ENCODE measurements around the gene NDUFS6.
"Not testable (repeated sequence)": the region's sequence is repeated elsewhere in the genome, so short reads cannot be mapped to it uniquely, and the experiment has no call there.

The NDUFS6 gene

DNA sequence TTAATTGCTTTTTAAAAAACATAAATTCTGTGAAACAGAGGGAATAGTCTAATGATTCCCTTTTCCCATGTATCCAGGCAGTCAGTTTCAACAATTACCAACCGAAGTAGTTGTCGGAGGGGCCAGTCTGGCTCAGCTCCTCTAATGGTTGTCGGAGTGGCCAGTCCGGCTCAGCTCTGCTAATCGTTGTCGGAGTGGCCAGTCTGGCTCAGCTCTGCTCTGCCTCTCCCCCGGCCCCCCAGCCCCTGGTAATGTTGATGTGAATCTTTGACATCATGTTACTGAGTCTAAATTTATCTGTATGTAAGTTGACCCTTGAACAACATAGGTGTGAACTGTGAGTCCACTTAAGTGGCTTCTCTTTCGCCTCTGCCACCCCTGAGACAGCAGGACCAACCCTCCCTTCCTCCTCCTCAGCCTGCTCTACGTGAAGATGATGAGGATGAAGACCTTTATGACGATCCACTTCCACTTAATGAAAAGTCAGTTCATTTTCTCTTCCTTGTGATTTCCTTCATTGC, 9.4 kb downstream of the NDUFS6 start:
- no peaks in the 10 kb centered on the region for H3K27me3 Mint-ChIP-seq
- H3K27ac Mint-ChIP-seq, result no peak overlapping the region
- peaks cover 29% of the 10 kb centered on the region for H3K4me1 Mint-ChIP-seq
- no peaks in the 10 kb centered on the region for H3K9me3 Mint-ChIP-seq
- H3K4me3 Mint-ChIP-seq, result no peak overlapping the region
- peaks cover 8% of the 10 kb centered on the region for H3K36me3 Mint-ChIP-seq

DNA sequence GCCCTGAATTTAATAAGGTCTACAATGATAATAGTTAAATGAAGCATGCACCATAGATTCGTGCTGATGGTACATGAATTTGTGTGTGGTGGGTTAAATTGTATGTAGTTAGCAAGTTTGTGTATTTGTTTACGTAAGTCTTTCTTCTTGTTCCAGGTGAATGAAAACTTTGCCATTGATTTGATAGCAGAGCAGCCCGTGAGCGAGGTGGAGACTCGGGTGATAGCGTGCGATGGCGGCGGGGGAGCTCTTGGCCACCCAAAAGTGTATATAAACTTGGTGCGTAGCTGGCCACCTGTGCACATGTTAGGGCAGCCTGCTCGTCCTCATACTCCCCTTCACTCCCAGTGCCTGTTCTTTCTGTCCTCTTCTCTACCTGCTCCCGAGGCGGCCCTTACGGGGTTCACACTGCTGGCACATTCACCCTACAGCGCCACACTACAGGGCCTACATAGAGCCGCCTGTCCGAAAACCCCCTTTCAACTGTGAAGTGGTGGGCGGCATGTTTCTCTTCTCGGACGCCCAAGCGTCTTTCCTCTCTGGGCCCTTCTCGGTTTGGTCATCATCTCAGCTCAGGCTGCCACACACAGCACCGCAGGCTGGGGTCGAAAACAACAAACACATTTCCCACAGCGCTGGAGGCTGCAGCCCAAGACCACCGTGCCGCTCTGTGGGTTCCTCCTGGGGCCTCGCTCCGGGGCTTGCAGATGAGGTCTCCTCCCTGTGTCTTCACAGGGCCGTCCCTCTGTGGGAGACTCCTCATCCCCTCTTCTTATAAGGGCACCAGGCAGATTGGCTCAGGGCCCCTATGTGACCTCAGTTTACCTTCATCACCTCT, 13.2 kb downstream of the NDUFS6 start:
- H3K4me1 Mint-ChIP-seq, result peaks cover 5% of the 10 kb centered on the region

DNA sequence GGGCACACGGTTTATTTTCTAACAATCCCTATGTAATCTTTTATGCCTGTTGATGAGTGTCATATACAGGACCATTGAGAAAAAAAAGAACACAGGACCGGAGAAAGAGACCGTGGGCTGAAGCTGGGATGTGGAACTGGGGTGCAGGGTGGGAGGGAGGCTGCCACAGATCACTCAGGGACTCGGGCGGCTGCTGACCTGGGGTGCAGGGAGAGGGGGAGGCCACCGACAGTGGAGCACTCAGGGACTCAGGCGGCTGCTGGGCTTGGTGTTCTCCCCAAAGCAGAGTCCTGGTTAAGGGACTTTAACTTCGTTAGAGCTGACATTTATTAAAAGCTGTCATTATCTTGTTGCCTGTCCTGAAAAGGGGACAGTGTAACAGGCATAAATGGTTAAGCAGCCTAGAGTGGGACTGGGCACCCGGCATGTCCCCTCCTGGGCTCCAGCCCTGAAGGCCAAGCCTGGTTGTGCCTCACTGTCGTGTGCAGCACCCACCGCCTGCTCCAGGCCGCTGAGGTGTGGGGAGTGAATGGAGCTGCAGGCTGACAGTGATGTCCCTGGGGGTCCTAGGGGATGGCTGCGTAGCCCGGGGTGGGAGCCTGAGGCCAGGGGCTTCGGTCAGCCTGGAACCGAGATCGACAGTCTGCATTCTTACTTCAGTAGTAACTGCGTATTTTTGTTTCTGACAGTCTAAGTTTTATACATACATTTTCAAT, 14.0 kb downstream of the NDUFS6 start:
- Mint-ChIP-seq H3K27me3 (no peaks in the 10 kb centered on the region), H3K4me1 (peaks cover 5% of the 10 kb centered on the region), H3K36me3 (peaks cover 21% of the 10 kb centered on the region), H3K27ac (no peak overlapping the region), H3K9me3 (no peaks in the 10 kb centered on the region), H3K4me3 (no peak overlapping the region)

More for the DNA sequence above, 13.2 kb downstream of the NDUFS6 start:
- H3K27me3 Mint-ChIP-seq, result no peaks in the 10 kb centered on the region
- H3K4me3 Mint-ChIP-seq, result no peak overlapping the region
- H3K36me3 Mint-ChIP-seq, result peaks cover 21% of the 10 kb centered on the region
- H3K27ac Mint-ChIP-seq, result no peak overlapping the region
- H3K9me3 Mint-ChIP-seq, result no peaks in the 10 kb centered on the region

DNA sequence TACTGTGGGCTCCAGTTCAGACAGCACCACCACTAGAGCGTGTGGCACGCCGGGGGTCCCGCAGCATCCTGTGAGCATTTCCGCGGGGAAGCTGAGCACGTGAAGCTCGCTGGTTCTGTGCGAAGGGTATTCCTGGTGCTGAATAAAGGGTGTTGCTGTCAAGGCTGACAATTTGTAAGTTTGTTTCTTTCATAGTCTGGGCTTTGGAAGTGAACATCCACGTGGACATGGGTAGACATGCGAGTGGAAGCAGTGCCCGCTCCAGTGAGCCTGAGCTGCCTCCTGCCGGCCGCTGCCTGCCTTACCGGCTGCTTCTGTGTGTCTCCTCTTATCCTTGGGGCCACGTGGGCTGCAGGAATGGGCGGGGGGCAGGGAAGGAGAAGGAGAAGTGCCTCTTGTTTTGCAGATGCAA, 14.7 kb downstream of the NDUFS6 start:
- Mint-ChIP-seq H3K4me1 (peaks cover 3% of the 10 kb centered on the region), H3K27me3 (no peaks in the 10 kb centered on the region), H3K9me3 (no peaks in the 10 kb centered on the region), H3K36me3 (peaks cover 21% of the 10 kb centered on the region), H3K4me3 (no peak overlapping the region), H3K27ac (no peak overlapping the region)

DNA sequence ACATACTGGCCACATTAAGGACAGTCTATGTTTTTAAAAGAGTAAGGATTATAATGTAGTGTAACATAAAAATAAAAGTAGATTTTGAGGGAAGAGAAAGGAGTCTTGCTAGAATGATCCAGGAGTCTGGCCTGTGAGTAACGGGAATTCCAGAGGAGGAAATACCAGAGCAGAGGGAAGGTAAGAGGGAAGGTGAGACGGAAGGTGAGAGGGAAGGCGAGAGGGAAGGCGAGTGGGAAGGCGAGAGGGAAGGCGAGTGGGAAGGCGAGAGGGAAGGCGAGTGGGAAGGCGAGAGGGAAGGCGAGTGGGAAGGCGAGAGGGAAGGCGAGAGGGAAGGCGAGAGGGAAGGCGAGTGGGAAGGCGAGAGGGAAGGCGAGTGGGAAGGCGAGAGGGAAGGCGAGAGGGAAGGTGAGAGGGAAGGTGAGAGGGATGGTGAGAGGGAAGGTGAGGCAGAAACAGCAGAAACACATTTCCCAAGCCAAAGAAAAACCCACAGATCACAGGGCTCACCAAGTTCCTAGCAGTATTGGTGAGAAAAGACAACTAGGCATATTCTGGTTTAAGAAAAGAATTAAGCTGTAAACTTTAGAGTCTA, 15.4 kb downstream of the NDUFS6 start:
- H3K4me3 Mint-ChIP-seq, H3K27ac Mint-ChIP-seq, H3K9me3 Mint-ChIP-seq, H3K27me3 Mint-ChIP-seq, H3K4me1 Mint-ChIP-seq: not testable (repeated sequence)
- peaks cover 21% of the 10 kb centered on the region for H3K36me3 Mint-ChIP-seq

DNA sequence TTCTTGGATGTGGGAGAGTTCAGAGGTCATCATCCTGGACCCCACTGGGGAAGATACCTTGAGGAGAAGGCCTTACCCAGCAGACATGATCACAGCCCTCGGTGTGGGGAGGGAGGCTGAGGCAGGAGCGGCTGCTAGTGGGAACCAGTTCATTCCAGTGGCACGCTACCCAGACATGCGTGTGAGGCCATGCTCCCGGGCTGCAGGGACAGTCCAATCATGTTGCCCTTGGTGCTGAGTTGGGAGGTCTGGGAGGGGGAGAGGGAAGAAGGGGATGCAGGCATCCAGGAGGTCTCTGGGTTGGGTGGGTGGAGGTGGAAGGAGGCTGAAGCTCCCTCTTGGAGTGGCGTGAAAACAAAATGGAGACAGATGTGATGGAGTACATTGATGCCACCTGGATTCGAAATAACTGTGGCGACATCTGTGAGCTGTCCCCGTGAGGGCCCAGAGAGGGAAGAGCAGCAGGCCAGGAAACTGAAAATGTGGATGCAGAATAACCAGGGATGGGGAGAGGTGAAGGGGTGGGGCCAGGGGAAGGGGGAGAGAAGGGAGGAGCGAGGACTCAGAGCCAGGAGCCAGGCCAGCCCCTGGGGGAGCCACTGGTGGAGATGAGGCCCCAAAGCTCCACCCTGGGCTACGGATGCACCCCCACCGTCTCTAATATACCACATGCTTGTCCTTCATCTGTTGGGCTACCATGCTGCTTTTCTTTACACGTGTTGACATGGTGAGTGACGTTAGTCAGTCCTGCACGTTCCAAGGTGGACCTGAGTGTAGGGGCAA, 16.2 kb downstream of the NDUFS6 start:
- Mint-ChIP-seq H3K27ac (no peak overlapping the region), H3K9me3 (no peaks in the 10 kb centered on the region), H3K36me3 (peaks cover 23% of the 10 kb centered on the region), H3K4me1 (no peaks in the 10 kb centered on the region), H3K4me3 (no peak overlapping the region), H3K27me3 (no peaks in the 10 kb centered on the region)

DNA sequence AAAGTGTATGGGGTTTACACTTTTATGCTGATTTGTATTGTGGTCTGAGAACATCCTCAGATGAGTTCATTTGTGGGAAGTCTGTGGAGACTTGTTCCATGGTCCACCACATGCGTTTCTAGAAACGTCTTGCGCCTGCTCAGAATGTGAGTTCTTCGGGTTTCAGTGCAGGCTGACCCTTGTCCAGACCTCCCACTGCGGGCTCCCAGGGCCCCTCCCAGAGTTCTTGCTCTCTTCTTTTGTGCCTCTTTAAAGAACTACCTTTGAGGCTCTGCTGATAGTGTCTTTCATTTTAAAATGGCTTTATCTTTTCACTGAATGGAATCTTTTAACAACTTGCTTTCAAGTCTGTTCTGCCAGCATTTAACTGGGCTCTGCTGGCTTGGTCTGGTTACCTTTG, 17.6 kb downstream of the NDUFS6 start:
- peak overlapping the region; percentile 59 for H3K27ac Mint-ChIP-seq

DNA sequence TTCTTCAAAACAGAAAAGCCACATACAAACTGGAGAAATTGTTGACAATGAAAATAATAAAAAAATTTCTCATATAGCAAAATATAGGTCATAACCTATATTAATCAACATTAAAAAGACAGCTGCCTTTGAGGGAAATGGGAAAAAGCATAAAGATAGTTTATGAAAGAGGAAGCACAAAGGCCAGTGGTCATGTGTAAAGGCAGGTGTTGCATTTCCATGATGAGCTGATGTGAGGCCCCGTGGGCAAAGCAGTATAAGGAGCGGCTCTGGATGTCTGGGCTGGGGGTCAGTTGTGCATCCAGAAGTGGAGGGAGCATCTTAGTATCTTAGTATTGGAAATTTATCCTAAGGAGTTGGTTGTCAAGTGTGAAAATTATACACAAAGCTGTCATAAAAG, 18.3 kb downstream of the NDUFS6 start:
- Mint-ChIP-seq H3K36me3 (peaks cover 23% of the 10 kb centered on the region), H3K9me3 (no peaks in the 10 kb centered on the region), H3K4me3 (no peak overlapping the region), H3K27ac (no peak overlapping the region), H3K27me3 (no peaks in the 10 kb centered on the region), H3K4me1 (no peaks in the 10 kb centered on the region)

More for the DNA sequence above, 17.6 kb downstream of the NDUFS6 start:
- H3K4me1 Mint-ChIP-seq, result no peaks in the 10 kb centered on the region
- H3K36me3 Mint-ChIP-seq, result peaks cover 23% of the 10 kb centered on the region
- H3K4me3 Mint-ChIP-seq, result no peak overlapping the region
- no peaks in the 10 kb centered on the region for H3K27me3 Mint-ChIP-seq
- H3K9me3 Mint-ChIP-seq, result no peaks in the 10 kb centered on the region

DNA sequence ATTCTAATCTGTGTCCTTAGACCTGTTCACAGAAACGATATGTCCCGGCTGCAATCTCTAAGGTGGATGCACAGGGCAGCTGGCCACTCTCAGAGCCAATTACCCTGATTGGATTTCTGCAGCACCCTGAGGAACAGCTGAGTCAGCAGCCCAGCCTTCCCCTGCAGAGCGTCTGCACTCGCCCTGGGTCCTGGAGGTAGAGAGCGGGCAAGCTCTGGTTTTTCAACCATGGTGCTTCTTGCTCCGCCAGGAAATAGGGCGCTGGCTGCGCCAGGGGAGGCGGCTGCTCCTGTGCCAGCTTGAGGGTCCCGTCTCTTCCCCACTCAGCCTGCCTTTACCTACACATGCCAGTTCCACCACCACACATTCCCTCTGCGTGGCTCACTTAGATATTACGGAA, 19.2 kb downstream of the NDUFS6 start:
- H3K4me1 Mint-ChIP-seq, result no peaks in the 10 kb centered on the region
- no peak overlapping the region for H3K4me3 Mint-ChIP-seq
- peaks cover 20% of the 10 kb centered on the region for H3K36me3 Mint-ChIP-seq
- no peaks in the 10 kb centered on the region for H3K9me3 Mint-ChIP-seq
- H3K27me3 Mint-ChIP-seq, result no peaks in the 10 kb centered on the region
- no peak overlapping the region for H3K27ac Mint-ChIP-seq

DNA sequence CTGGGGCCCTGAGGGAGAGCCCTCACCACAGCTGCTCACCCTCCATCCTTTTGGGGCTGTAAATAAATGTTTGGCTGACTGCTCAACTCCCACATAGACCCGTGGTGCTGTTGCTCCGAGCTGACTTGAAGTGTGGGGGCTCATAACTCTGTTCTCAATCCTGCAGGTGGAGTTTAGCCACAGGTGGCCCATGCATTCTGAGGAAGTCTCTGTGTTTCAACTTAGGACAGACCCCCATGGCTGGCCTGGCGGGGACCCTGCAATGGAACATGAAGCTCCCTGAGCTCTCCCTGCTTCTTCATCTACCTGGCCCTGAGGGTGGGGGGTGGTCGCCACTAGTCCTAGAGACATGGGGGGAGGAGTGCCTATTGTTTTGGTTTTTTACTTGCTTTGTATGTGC, 19.7 kb downstream of the NDUFS6 start:
- H3K4me1 Mint-ChIP-seq, result no peaks in the 10 kb centered on the region
- no peaks in the 10 kb centered on the region for H3K27me3 Mint-ChIP-seq
- H3K27ac Mint-ChIP-seq, result no peak overlapping the region
- H3K9me3 Mint-ChIP-seq, result no peaks in the 10 kb centered on the region
- peaks cover 18% of the 10 kb centered on the region for H3K36me3 Mint-ChIP-seq
- no peak overlapping the region for H3K4me3 Mint-ChIP-seq

DNA sequence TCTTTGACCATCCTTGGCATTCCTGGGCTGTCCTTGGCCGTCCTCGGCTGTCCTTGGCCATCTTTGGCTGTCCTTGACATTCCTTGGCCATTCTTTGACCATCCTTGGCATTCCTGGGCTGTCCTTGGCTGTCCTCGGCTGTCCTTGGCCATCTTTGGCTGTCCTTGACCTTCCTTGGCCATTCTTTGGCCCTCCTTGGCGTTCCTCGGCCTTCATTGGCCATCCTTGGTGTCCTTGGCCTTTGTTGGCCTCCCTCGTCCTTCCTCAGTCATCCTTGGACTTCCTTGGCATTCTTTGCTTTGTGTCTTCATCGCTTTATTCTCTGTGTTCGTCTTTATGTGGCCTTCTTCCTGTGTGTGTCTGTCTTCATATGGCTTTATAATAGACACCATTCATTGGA, 20.7 kb downstream of the NDUFS6 start:
- H3K27ac Mint-ChIP-seq, result no peak overlapping the region
- H3K36me3 Mint-ChIP-seq, result peaks cover 16% of the 10 kb centered on the region
- H3K4me3 Mint-ChIP-seq, result no peak overlapping the region
- no peaks in the 10 kb centered on the region for H3K27me3 Mint-ChIP-seq
- no peaks in the 10 kb centered on the region for H3K4me1 Mint-ChIP-seq
- H3K9me3 Mint-ChIP-seq, result no peaks in the 10 kb centered on the region

DNA sequence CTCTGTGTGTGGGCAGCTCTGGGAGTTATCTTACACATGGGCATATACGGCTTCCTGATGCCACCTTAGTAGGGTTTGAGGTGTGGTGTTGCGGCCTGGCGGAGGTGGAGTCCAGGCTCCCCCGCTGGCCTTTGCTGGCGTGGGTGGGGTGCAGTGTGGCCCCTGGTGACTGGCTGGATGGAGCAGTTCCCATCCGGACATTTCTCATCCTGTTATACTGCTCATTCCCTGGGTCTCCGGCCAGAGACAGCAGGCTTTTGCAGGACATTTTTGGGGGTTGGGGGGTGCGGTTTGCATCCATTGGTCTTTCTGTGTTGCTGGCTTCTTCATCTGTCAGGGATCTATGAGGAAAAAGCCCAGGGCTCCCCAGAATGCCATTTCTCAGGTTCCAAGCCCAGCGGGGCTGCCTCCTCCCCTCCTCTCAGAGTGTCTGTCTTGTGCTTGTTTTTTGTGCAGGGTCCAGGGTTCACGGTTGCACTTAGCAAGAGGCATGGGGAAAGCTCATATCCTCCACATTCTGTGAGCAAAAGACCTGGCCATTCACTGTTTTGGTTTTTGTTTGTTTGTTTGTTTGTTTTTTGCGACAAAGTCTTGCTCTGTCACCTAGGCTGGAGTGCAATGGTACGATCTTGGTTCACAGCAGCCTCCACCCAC, 22.3 kb downstream of the NDUFS6 start:
- Mint-ChIP-seq H3K36me3 (peaks cover 10% of the 10 kb centered on the region), H3K4me3 (no peak overlapping the region), H3K27ac (no peak overlapping the region), H3K4me1 (no peaks in the 10 kb centered on the region), H3K9me3 (no peaks in the 10 kb centered on the region), H3K27me3 (no peaks in the 10 kb centered on the region)

DNA sequence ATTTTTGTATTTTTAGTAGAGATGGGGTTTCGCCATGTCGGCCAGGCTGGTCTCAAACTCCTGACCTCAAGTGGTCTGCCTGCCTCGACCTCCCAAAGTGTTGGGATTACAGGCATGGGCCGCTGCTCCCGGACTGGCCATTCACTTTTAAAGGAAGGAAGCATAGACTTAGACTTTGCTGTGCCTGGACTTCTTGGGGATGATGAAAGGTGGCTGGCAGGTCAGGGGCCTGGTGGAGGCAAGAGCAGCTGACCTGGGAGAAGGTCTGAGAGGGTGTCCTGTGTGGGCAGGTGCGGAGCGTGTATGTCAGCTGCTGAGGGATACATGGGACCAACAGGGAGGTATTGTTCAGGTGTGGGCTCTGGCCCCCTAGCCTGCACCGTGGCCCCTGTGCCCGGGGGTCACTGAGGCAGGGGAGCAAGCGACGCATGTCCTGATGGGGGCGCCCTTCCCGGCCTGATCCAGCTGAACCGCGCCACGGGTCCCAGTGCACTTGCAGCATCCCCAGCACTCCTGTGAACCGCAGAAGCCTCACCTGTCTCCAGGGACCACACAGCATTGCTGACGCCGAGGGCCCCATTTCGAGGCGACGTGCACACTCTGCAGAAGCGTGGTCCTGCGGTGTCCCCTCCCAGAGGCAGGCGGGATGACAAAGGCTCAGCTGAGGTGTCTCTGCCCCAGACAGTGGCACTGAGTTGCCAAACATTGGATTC, 23.1 kb downstream of the NDUFS6 start:
- Mint-ChIP-seq H3K27ac (no peak overlapping the region), H3K4me1 (no peaks in the 10 kb centered on the region), H3K27me3 (no peaks in the 10 kb centered on the region), H3K4me3 (no peak overlapping the region), H3K9me3 (no peaks in the 10 kb centered on the region), H3K36me3 (peaks cover 4% of the 10 kb centered on the region)
